Gastrocnemius medialis (tissue), 4 donors: ENCODE measurements around the gene MACROD1.

Experiments
- POLR2A ChIP-seq, 2 donors: fragments of 450-650 bp; IDR thresholded peaks; one replicate each; pipeline ENCODE4 v1.6.1; 2017; ENCODE audit warnings: antibody characterized with exemption in 2 of 2, mild to moderate bottlenecking in 2 of 2, moderate library complexity in 2 of 2
- TF ChIP-seq, protein P1 (sequence below), 5 experiments: fragments of 450-650 bp in 3 of 5; fragments of 200-600 bp in 2 of 5; sonication (generic) in 2 of 5; IDR thresholded peaks in 4 of 5; conservative IDR thresholded peaks in 1 of 5; 1 replicate in 4 of 5; 2 replicates in 1 of 5; pipeline ENCODE4 v1.5.1; 2016 to 2019; ENCODE audit warnings: antibody characterized with exemption in 5 of 5, mild to moderate bottlenecking in 3 of 5, moderate library complexity in 3 of 5

DNA sequence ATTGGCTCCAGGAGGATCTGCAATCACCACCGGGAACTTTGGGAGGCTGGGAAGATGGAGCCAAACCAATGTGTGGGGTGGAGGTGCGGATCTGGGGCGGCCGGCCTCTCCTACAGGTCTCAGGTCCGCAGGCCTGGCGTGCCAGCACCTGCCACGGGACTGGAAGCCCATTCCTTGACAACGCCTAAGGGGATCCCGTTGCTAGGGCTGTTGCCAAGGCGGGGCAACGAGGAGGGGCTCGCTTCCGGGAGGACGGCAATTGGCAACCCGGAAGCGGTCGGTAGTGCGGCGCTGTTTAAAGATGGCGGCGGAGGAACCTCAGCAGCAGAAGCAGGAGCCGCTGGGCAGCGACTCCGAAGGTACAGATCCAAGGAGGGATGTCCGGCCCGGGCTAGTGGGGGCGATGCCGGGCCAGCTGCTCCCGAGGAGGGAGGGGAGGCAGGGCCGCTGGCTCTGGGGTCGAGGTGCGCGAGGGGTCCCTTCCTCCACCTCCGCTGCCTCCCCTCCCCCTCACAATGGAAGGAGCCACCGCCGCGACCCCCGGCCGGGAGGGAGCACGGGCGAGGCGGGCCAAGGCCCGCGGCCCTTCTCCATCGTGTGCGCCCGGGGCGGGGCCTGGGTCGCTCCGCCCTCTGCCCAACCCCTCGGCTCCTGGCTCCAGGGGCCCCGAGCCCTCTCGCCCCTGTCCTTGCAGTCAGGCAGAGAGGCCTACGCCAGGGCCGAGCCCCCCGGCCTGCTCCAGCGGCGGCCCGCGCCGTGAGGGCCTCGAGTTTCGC lies 179.6 kb downstream of the MACROD1 start, which contains the start of gene OTUB1:
- TF ChIP-seq, protein P1, sequence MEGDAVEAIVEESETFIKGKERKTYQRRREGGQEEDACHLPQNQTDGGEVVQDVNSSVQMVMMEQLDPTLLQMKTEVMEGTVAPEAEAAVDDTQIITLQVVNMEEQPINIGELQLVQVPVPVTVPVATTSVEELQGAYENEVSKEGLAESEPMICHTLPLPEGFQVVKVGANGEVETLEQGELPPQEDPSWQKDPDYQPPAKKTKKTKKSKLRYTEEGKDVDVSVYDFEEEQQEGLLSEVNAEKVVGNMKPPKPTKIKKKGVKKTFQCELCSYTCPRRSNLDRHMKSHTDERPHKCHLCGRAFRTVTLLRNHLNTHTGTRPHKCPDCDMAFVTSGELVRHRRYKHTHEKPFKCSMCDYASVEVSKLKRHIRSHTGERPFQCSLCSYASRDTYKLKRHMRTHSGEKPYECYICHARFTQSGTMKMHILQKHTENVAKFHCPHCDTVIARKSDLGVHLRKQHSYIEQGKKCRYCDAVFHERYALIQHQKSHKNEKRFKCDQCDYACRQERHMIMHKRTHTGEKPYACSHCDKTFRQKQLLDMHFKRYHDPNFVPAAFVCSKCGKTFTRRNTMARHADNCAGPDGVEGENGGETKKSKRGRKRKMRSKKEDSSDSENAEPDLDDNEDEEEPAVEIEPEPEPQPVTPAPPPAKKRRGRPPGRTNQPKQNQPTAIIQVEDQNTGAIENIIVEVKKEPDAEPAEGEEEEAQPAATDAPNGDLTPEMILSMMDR (IDR thresholded peaks at IDR 0.05 in 4 of 5, conservative IDR thresholded peaks at IDR 0.05 in 1 of 5), result peak in 1 of 5 experiments; percentile 9
- TF ChIP-seq POLR2A (IDR thresholded peaks at IDR 0.05), result peak; percentile 41 to 55
